Gastroesophageal sphincter (tissue), 3 donors: ENCODE data around the gene LIN54.

Experiments
- EP300 ChIP-seq: sonication (generic); formaldehyde crosslinking; IDR thresholded peaks from one replicate; pipeline ENCODE4 v1.6.1; 2017; ENCODE audit warnings: antibody characterized with exemption, mild to moderate bottlenecking
- POLR2A ChIP-seq, 2 donors: fragments of 450-650 bp; IDR thresholded peaks; one replicate each; pipeline ENCODE4 v1.6.1; 2017; ENCODE audit warnings: antibody characterized with exemption in 2 of 2, mild to moderate bottlenecking in 2 of 2, moderate library complexity in 1 of 2
- POLR2AphosphoS5 ChIP-seq: sonication (generic); formaldehyde crosslinking; IDR thresholded peaks from one replicate; pipeline ENCODE4 v1.6.1; 2017; ENCODE audit warnings: antibody characterized with exemption
- TF ChIP-seq, protein P1 (sequence below), 4 experiments: fragments of 200-600 bp in 2 of 4; fragments of 450-650 bp in 2 of 4; sonication (generic) in 1 of 4; IDR thresholded peaks; one replicate each; pipeline ENCODE4 v1.5.1; 2017 to 2019; ENCODE audit warnings: antibody characterized with exemption in 4 of 4, mild to moderate bottlenecking in 2 of 4, moderate library complexity in 2 of 4

DNA sequence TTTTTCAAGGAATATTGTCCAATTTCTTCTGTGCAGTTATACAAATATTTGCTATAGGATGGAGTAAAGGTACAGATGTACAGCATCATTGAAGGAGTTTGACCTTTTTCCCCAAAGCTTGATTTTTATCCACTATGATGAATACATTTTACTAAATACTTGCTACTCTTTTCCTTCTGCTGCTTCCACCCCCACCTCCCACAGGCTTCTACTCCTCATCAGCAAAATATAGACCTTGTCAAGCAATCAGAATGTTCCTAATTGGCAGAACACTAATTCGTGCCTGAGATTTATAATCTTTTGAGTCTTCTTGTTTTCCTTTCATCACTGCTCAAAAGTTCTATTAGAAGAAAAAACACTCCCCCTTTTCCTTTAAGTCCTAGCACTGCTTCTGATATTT, 113.9 kb downstream of the LIN54 start:
- TF ChIP-seq, protein P1, sequence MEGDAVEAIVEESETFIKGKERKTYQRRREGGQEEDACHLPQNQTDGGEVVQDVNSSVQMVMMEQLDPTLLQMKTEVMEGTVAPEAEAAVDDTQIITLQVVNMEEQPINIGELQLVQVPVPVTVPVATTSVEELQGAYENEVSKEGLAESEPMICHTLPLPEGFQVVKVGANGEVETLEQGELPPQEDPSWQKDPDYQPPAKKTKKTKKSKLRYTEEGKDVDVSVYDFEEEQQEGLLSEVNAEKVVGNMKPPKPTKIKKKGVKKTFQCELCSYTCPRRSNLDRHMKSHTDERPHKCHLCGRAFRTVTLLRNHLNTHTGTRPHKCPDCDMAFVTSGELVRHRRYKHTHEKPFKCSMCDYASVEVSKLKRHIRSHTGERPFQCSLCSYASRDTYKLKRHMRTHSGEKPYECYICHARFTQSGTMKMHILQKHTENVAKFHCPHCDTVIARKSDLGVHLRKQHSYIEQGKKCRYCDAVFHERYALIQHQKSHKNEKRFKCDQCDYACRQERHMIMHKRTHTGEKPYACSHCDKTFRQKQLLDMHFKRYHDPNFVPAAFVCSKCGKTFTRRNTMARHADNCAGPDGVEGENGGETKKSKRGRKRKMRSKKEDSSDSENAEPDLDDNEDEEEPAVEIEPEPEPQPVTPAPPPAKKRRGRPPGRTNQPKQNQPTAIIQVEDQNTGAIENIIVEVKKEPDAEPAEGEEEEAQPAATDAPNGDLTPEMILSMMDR (IDR thresholded peaks at IDR 0.05), result no peak
- TF ChIP-seq EP300 (no peak), POLR2A (IDR thresholded peaks at IDR 0.05) (no peak), POLR2AphosphoS5 (no peak)
